Mesendoderm (in vitro differentiated cells): ENCODE measurements around the gene PDZRN3.

Source experiments
- DNase-seq: peaks from one replicate; pipeline ENCODE4 v3.0.0; 2013
- H2AK5ac ChIP-seq: 2 replicates; pipeline ENCODE4 v1.6.1; 2013; ENCODE audit warnings: low read length, inconsistent platforms
- H2BK120ac ChIP-seq: 2 replicates; pipeline ENCODE4 v1.6.1; 2013; ENCODE audit warnings: low read depth, mild to moderate bottlenecking, low read length, moderate library complexity, mixed read lengths
- H2BK15ac ChIP-seq: replicated peaks from 2 replicates; pipeline ENCODE4 v1.6.1; 2013; ENCODE audit warnings: low read depth, mild to moderate bottlenecking, moderate library complexity
- H2BK5ac ChIP-seq: 2 replicates; pipeline ENCODE4 v1.6.1; 2013; ENCODE audit warnings: low read length, inconsistent platforms
- H3K18ac ChIP-seq: 2 replicates; pipeline ENCODE4 v1.6.1; 2013; ENCODE audit warnings: mild to moderate bottlenecking, low read length, mixed read lengths
- H3K23ac ChIP-seq: one replicate; pipeline ENCODE4 v1.6.1; 2013; ENCODE audit warnings: low read length
- H3K27ac ChIP-seq: 2 replicates; pipeline ENCODE4 v1.5.1; 2013; ENCODE audit warnings: low read depth, mild to moderate bottlenecking, inconsistent platforms, low read length, moderate library complexity
- H3K27me3 ChIP-seq: 2 replicates; pipeline ENCODE4 v1.6.1; 2013; ENCODE audit warnings: low read length, control low read depth, mild to moderate bottlenecking, inconsistent platforms; ENCODE audit not compliant: insufficient read depth, poor library complexity
- H3K36me3 ChIP-seq: 2 replicates; pipeline ENCODE4 v1.6.1; 2013; ENCODE audit warnings: low read length, inconsistent platforms; ENCODE audit not compliant: control insufficient read depth, insufficient read depth
- H3K4ac ChIP-seq: one replicate; pipeline ENCODE4 v1.6.1; 2013; ENCODE audit warnings: low read depth, mild to moderate bottlenecking, low read length, moderate library complexity
- H3K4me1 ChIP-seq: 2 replicates; pipeline ENCODE4 v1.6.1; 2013; ENCODE audit warnings: low read depth, low read length, inconsistent platforms; ENCODE audit not compliant: control insufficient read depth
- H3K4me2 ChIP-seq: 2 replicates; pipeline ENCODE4 v1.6.1; 2013; ENCODE audit warnings: low read length
- H3K4me3 ChIP-seq: 2 replicates; pipeline ENCODE4 v1.5.1; 2013; ENCODE audit warnings: mild to moderate bottlenecking, low read length
- H3K56ac ChIP-seq: one replicate; pipeline ENCODE4 v1.6.1; 2013; ENCODE audit warnings: low read length
- H3K79me1 ChIP-seq: 2 replicates; pipeline ENCODE4 v1.6.1; 2013; ENCODE audit warnings: low read length, inconsistent platforms
- H3K79me2 ChIP-seq: 2 replicates; pipeline ENCODE4 v1.6.1; 2013; ENCODE audit warnings: mild to moderate bottlenecking, low read length; ENCODE audit not compliant: control insufficient read depth, insufficient read depth
- H3K9ac ChIP-seq: 2 replicates; pipeline ENCODE4 v1.6.1; 2013; ENCODE audit warnings: low read length, inconsistent platforms
- H4K5ac ChIP-seq: one replicate; pipeline ENCODE4 v1.6.1; 2013; ENCODE audit warnings: low read length
- H4K8ac ChIP-seq: one replicate; pipeline ENCODE4 v1.6.1; 2013; ENCODE audit warnings: low read depth, mild to moderate bottlenecking, control low read depth, low read length, moderate library complexity
- WGBS: extraction: QIAGEN DNeasy Blood & Tissue Kit; methylation state at CpG from one replicate; pipeline ENCODE4 v1.1.7; 2013; ENCODE audit warnings: low lambda C conversion rate, missing lambda C conversion rate; ENCODE audit not compliant: insufficient coverage; ENCODE audit errors: extremely low coverage; 5-methylcytosine and 5-hydroxymethylcytosine counted together

Gene PDZRN3

DNA sequence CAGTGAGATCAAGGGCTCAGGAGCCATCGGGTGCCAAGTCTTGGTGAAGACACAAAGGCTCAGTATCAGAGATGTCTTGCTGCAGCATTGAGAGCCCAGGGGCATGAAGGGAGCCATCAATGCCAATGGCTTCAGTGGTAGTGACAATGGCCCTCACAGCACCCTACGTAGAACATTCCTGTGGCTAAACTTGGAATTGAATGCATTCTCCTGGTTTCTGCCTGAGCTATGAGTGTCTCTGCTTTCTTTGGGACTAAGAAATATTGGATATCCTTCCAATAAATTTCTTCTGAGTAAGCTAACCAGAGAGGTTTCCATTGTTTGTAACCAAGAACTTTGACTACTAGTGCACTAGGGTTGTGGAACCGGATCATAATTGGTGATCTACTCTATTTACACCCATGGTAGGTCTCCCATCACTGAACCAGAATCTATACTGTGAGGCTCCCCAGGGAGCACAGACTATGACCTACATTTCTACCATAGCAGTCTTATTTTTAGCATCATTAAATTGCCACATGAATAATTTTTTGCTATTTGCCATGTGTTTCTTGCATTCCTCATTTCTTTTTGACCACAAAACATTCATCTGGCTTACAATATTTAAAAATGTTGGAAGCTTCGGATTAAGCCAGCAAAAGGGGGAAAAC is 31.6 kb upstream of the PDZRN3 start:
- H3K18ac ChIP-seq, result no peak overlapping the region
- H4K5ac ChIP-seq, result no peak overlapping the region
- no peaks in the 10 kb centered on the region for H3K79me1 ChIP-seq
- H3K79me2 ChIP-seq, result no peaks in the 10 kb centered on the region
- H3K27ac ChIP-seq, result no peak overlapping the region
- H3K23ac ChIP-seq, result no peak overlapping the region
- no peak overlapping the region for H2BK120ac ChIP-seq
- DNase-seq, result peak; percentile 31
- H2AK5ac ChIP-seq, result no peak overlapping the region
- H2BK5ac ChIP-seq, result no peak overlapping the region
- no CpG with 5 or more reads among the region's 4 CpGs for whole genome bisulfite sequencing
- no peak overlapping the region for H3K4me3 ChIP-seq
- H2BK15ac ChIP-seq, result no peak overlapping the region
- no peak overlapping the region for H3K4ac ChIP-seq
- H4K8ac ChIP-seq, result no peak overlapping the region
- peaks cover 3% of the 10 kb centered on the region for H3K4me1 ChIP-seq
- no peak overlapping the region for H3K4me2 ChIP-seq
- no peaks in the 10 kb centered on the region for H3K36me3 ChIP-seq
- H3K56ac ChIP-seq, result no peak overlapping the region
- H3K9ac ChIP-seq, result no peak overlapping the region
- no peaks in the 10 kb centered on the region for H3K27me3 ChIP-seq

DNA sequence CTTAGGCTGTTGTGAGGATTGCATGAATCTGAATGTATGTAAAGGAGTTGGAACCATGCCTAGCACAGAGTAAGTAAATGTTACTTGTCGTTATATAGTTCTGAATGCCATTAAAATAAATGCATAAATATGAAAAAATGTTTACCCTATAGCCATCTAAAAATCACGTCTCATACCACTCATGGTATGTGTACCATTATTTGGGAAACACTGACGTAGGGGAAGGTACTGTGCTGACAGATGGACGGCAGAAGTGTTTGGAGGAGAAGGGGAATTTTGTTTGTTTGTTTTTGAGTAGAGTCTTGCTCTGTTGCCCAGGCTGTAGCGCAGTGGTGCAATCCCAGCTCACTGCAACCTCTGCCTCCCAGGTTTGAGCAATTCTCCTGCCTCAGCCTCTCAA is 30.5 kb upstream of the PDZRN3 start:
- Histone ChIP-seq H3K4me3 (no peak overlapping the region), H3K56ac (no peak overlapping the region), H2BK5ac (no peak overlapping the region), H3K27me3 (no peaks in the 10 kb centered on the region), H3K36me3 (no peaks in the 10 kb centered on the region), H3K18ac (no peak overlapping the region), H3K4me2 (no peak overlapping the region), H3K9ac (no peak overlapping the region), H4K8ac (no peak overlapping the region), H2BK120ac (no peak overlapping the region), H3K79me2 (no peaks in the 10 kb centered on the region), H3K4me1 (peaks cover 3% of the 10 kb centered on the region), H2BK15ac (no peak overlapping the region), H3K27ac (no peak overlapping the region), H3K79me1 (no peaks in the 10 kb centered on the region), H2AK5ac (no peak overlapping the region), H3K23ac (no peak overlapping the region), H4K5ac (no peak overlapping the region), H3K4ac (no peak overlapping the region)
- DNase-seq, result no peak
- no CpG with 5 or more reads among the region's 5 CpGs for WGBS

DNA sequence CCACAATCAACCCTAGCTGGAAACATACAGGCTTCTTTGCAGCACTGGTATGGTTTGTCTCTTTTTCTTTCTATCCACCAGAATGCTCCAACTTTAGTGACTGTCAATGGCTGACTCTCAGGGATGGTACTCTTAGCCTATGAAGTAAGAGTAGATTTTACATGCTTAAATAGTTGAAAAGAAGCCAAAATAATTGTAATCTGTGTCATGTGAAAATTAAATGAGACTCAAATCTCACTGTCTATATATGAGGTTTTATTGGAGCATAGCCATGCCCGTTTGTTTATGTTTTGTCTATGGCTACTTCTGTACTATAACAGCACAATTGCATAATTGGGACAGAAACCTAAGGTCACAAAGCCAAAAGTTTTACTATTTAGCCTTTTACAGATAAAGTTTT is 29.1 kb upstream of the PDZRN3 start:
- no peak overlapping the region for H3K4me2 ChIP-seq
- H3K56ac ChIP-seq, result no peak overlapping the region
- H3K4me1 ChIP-seq, result peaks cover 3% of the 10 kb centered on the region
- WGBS, result no CpG with 5 or more reads among the region's 1 CpG
- H2BK5ac ChIP-seq, result no peak overlapping the region
- no peak overlapping the region for H3K18ac ChIP-seq
- no peak for DNase-seq
- no peaks in the 10 kb centered on the region for H3K79me2 ChIP-seq
- no peak overlapping the region for H4K8ac ChIP-seq
- H4K5ac ChIP-seq, result no peak overlapping the region
- no peak overlapping the region for H3K4me3 ChIP-seq
- no peak overlapping the region for H2BK120ac ChIP-seq
- no peak overlapping the region for H3K27ac ChIP-seq
- H3K23ac ChIP-seq, result no peak overlapping the region
- no peak overlapping the region for H2AK5ac ChIP-seq
- H3K27me3 ChIP-seq, result no peaks in the 10 kb centered on the region
- H3K4ac ChIP-seq, result no peak overlapping the region
- H3K36me3 ChIP-seq, result no peaks in the 10 kb centered on the region
- H3K9ac ChIP-seq, result no peak overlapping the region
- no peaks in the 10 kb centered on the region for H3K79me1 ChIP-seq
- H2BK15ac ChIP-seq, result no peak overlapping the region

DNA sequence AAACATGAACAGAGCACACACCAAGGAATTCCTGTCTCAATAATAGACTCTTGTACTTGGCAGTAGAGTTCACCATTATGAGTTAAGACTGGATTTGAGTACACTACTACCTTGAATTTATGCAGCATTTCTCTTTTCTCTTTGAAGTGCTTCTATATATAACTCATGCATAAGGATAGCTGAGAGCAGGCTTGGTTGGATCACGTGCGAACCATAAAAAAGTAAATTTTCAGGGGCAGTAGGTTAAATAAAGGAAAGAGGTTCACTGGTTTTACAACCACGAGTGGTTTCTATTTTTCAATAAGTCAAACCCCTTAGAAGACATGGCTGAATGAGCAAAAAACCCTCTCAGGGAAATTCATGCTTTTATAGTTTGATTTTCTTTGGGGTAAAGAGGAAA is 28.6 kb upstream of the PDZRN3 start:
- WGBS, result no CpG with 5 or more reads among the region's 3 CpGs
- Histone ChIP-seq H3K79me2 (no peaks in the 10 kb centered on the region), H3K4ac (no peak overlapping the region), H2BK120ac (no peak overlapping the region), H3K27me3 (no peaks in the 10 kb centered on the region), H2AK5ac (no peak overlapping the region), H3K4me1 (peaks cover 3% of the 10 kb centered on the region), H2BK15ac (no peak overlapping the region), H2BK5ac (no peak overlapping the region), H4K8ac (no peak overlapping the region), H3K79me1 (no peaks in the 10 kb centered on the region), H3K9ac (no peak overlapping the region), H4K5ac (no peak overlapping the region), H3K56ac (no peak overlapping the region), H3K18ac (no peak overlapping the region), H3K36me3 (no peaks in the 10 kb centered on the region), H3K27ac (no peak overlapping the region), H3K4me3 (no peak overlapping the region), H3K23ac (no peak overlapping the region), H3K4me2 (no peak overlapping the region)
- no peak for DNase-seq

DNA sequence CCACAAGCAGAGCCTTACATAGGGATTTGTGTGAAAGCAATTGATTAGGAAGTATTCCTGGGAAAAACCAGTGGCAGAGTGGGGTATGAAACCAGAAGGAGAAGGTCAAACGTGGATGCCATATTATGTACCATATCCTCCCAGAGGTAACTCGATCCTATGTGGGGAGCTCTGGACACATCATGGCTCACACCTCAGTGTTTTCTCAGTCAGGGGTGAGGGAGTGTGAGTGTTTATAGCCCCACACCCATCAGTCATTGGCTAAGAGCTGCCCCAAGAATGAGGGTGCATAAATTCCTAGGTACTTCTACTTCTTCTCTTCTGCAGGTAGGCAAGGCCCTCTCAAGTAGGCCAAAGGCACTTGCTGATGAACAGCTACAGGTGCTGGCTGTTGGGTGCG is 28.2 kb upstream of the PDZRN3 start:
- no peak overlapping the region for H3K4me2 ChIP-seq
- H3K79me2 ChIP-seq, result no peaks in the 10 kb centered on the region
- H3K27ac ChIP-seq, result no peak overlapping the region
- no peaks in the 10 kb centered on the region for H3K79me1 ChIP-seq
- no peaks in the 10 kb centered on the region for H3K36me3 ChIP-seq
- no peak overlapping the region for H4K8ac ChIP-seq
- no peak overlapping the region for H3K4ac ChIP-seq
- no peaks in the 10 kb centered on the region for H3K4me1 ChIP-seq
- no peak for DNase-seq
- no peak overlapping the region for H3K56ac ChIP-seq
- no peak overlapping the region for H2BK5ac ChIP-seq
- no peak overlapping the region for H3K18ac ChIP-seq
- no peak overlapping the region for H2AK5ac ChIP-seq
- H3K4me3 ChIP-seq, result no peak overlapping the region
- no peak overlapping the region for H3K9ac ChIP-seq
- H4K5ac ChIP-seq, result no peak overlapping the region
- H2BK120ac ChIP-seq, result no peak overlapping the region
- no peak overlapping the region for H2BK15ac ChIP-seq
- no peak overlapping the region for H3K23ac ChIP-seq
- no CpG with 5 or more reads among the region's 3 CpGs for WGBS
- H3K27me3 ChIP-seq, result no peaks in the 10 kb centered on the region

DNA sequence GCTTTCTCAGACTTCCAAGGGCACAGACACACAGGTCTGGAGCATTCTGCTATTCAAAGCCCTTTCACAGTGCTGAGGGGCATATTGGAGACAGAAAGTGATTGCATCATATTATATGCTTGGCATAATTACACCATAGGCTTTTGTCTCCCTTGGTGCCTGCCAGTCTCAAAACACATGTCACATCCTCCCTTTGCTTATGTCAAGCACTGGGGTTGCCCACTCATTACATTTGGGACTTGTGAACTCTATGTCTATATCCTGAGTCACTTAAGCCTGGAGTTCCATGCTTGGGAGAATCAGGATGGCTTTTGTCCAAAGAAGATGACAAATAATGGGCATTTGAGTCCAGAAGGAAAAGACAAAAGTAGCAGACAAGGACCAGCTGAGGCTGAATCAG is 12.3 kb upstream of the PDZRN3 start:
- H3K4ac ChIP-seq, result no peak overlapping the region
- no peak overlapping the region for H4K5ac ChIP-seq
- H3K56ac ChIP-seq, result no peak overlapping the region
- no peaks in the 10 kb centered on the region for H3K27me3 ChIP-seq
- H3K9ac ChIP-seq, result no peak overlapping the region
- H3K4me3 ChIP-seq, result no peak overlapping the region
- no peak overlapping the region for H2BK120ac ChIP-seq
- no peaks in the 10 kb centered on the region for H3K36me3 ChIP-seq
- no peak overlapping the region for H3K23ac ChIP-seq
- no peak overlapping the region for H3K18ac ChIP-seq
- no peaks in the 10 kb centered on the region for H3K79me1 ChIP-seq
- no peak overlapping the region for H4K8ac ChIP-seq
- DNase-seq, result no peak
- no peak overlapping the region for H3K4me2 ChIP-seq
- H2BK15ac ChIP-seq, result no peak overlapping the region
- no peaks in the 10 kb centered on the region for H3K79me2 ChIP-seq
- no peaks in the 10 kb centered on the region for H3K4me1 ChIP-seq
- no peak overlapping the region for H2BK5ac ChIP-seq
- no peak overlapping the region for H3K27ac ChIP-seq
- H2AK5ac ChIP-seq, result no peak overlapping the region
